GM12875 (cell line): Measurements from ENCODE around the gene KCNQ2.

Experiments used
- H3K4me3 ChIP-seq: one replicate; pipeline ENCODE4 v1.5.1; 2011; ENCODE audit warnings: low read depth, low read length, control low read depth
- TF ChIP-seq, protein P1 (sequence below): IDR thresholded peaks from 2 replicates; pipeline ENCODE4 v1.5.1; 2011; ENCODE audit warnings: low read depth, mild to moderate bottlenecking, control low read depth, inconsistent platforms, low read length, moderate library complexity, borderline replicate concordance; ENCODE audit not compliant: insufficient read depth

KCNQ2 gene

GRCh38 chr20:63478346-63479302 lies 6.2 kb upstream of the KCNQ2 start:
- TF ChIP-seq, protein P1, sequence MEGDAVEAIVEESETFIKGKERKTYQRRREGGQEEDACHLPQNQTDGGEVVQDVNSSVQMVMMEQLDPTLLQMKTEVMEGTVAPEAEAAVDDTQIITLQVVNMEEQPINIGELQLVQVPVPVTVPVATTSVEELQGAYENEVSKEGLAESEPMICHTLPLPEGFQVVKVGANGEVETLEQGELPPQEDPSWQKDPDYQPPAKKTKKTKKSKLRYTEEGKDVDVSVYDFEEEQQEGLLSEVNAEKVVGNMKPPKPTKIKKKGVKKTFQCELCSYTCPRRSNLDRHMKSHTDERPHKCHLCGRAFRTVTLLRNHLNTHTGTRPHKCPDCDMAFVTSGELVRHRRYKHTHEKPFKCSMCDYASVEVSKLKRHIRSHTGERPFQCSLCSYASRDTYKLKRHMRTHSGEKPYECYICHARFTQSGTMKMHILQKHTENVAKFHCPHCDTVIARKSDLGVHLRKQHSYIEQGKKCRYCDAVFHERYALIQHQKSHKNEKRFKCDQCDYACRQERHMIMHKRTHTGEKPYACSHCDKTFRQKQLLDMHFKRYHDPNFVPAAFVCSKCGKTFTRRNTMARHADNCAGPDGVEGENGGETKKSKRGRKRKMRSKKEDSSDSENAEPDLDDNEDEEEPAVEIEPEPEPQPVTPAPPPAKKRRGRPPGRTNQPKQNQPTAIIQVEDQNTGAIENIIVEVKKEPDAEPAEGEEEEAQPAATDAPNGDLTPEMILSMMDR = no peak
- H3K4me3 ChIP-seq = no peak overlapping the region

DNA sequence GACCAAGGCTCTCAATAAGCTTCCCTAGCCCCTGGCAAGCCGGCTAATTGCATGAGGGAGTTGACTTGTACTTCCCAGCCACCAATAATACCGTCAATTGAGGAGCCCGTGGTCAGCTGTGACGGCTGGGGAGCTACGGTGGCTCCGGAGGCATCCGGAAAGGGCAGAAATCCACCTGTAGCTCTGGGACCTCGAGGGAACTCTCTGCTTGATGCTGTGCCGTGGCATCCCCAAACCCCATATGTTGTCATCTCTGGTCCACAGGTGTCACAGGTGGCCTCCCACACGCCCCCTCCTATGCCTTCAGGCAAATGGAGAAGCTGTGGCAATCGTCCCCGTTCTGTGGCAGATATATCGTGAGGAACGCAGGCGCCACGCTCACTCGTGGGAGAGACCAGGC lies 5.5 kb upstream of the KCNQ2 start:
- H3K4me3 ChIP-seq = no peak overlapping the region
- TF ChIP-seq, protein P1 = no peak

- no peak overlapping the region for H3K4me3 ChIP-seq
- TF ChIP-seq, protein P1 = no peak
Measured at GRCh38 chr20:63477061-63477616, 4.7 kb upstream of the KCNQ2 start.

DNA sequence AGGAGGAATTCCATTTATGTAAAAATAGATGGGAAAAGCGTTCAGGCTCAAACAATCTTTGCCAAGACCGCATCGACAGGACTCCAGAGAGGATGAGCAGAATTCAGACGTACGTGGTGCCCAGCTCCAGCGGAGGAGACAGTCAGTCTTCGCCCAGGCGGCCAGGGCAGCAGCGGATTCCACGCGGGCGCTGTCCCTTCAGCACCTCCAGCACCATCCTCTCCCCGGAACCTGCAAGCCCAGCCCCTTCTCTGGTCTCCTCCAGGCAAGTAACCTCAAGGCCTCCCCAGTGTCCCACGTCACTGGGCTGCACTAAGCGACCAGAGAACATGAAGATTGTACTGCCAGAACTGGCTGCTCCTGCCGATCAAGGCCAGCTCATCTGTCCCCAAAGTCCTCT lies 2.8 kb upstream of the KCNQ2 start:
- H3K4me3 ChIP-seq = no peak overlapping the region
- TF ChIP-seq, protein P1 = no peak

- no peak overlapping the region for H3K4me3 ChIP-seq
- TF ChIP-seq, protein P1 = no peak
Measured at GRCh38 chr20:63473555-63474449, 1.3 kb upstream of the KCNQ2 start.

DNA sequence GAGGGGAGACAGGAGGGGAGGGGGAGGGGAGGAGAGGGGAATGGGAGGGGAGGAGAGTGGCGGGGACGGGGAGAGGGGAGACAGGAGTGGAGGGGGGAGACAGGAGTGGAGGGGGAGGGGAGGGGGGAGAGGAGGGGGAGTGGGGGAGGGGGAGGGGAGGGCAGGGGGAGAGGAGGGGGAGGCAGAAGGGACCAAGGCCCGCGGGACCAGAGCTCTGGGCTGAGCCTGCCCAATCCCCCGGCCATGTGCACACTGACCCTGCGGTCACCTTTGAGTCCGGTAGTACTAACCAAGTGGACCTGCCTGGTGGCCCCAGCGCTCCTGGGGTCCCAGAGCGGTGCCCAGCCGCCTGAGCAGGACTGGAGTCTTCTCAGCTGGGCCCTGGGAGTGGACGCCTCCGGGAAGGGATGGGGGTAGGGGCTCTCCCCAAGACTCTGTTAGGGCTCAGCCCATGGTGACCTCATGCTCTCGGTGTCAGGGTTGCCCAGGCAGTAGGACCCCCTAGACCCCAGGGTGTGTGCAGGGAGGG lies 471 bp upstream of the KCNQ2 start:
- TF ChIP-seq, protein P1 = no peak
- no peak overlapping the region for H3K4me3 ChIP-seq
